ENCODE results near the gene RHEB. TPM values are rescaled to one million over a fixed set of nuclear protein-coding genes. Genes with fewer than 3 reads are reported as not detected.
A peak's percentile ranks its signal among the peaks of the same experiment; 100 is the strongest.

The RHEB gene
- total RNA-seq, 1 donor from 2014 or later, result 68.6 TPM

- Histone ChIP-seq H3K27me3 (no peaks in the 10 kb centered on the region), H3K4me1 (peaks cover 20 to 46% of the 10 kb centered on the region in 2 donors), H3K4me3 (peak within 1 kb of the TSS; percentile 18 to 51), H3K9me3 (no peaks in the 10 kb centered on the region), H3K27ac (peak within 1 kb of the TSS; percentile 88 to 95), H3K36me3 (no peaks in the 10 kb centered on the region)
- DNase-seq (ENCODE audit: low spot score in 2 of 2), result peak in 1 of 2 donors; percentile 65
- TF ChIP-seq CTCF (IDR thresholded peaks at IDR 0.05), result no peak
- intact Hi-C loops (cut with DNase I), result loop anchor here (2.0 to 5.0 kb wide), 2 partner anchors 13 to 193 kb away; partner anchors contain the start of gene SMARCD3
Measured at GRCh38 chr7:151439855-151440798, 79.6 kb downstream of the RHEB start, which contains the start of gene CRYGN. Gene CRYGN (minus strand): TSS chr7:151440141. CDS start chr7:151439917, 224 bp downstream.

- H3K36me3 ChIP-seq, result no peaks in the 10 kb centered on the region
- TF ChIP-seq CTCF (IDR thresholded peaks at IDR 0.05), result no peak
- DNase-seq (ENCODE audit: low spot score in 2 of 2), result peak in 1 of 2 donors; percentile 56
- peak overlapping the region; percentile 88 to 95 for H3K27ac ChIP-seq
- no peaks in the 10 kb centered on the region for H3K27me3 ChIP-seq
- no peak overlapping the region for H3K4me3 ChIP-seq
- intact Hi-C loops (cut with DNase I), result loop anchor here (5.0 kb wide), 1 partner anchor 192 kb away; the partner anchor contains the start of gene SMARCD3
- no peaks in the 10 kb centered on the region for H3K9me3 ChIP-seq
- H3K4me1 ChIP-seq, result peaks cover 20 to 50% of the 10 kb centered on the region in 2 donors
Measured at GRCh38 chr7:151438864-151439601, 80.7 kb downstream of the RHEB start.

GRCh38 chr7:151437866-151438516, 81.7 kb downstream of the RHEB start:
- H3K27ac ChIP-seq, result peak overlapping the region; percentile 88 to 95

GRCh38 chr7:151437159-151437553, 82.5 kb downstream of the RHEB start:
- Histone ChIP-seq H3K36me3 (no peaks in the 10 kb centered on the region), H3K9me3 (no peaks in the 10 kb centered on the region), H3K4me1 (peaks cover 20 to 49% of the 10 kb centered on the region in 2 donors), H3K27ac (peak overlapping the region; percentile 88 to 95), H3K27me3 (no peaks in the 10 kb centered on the region), H3K4me3 (no peak overlapping the region)
- DNase-seq (ENCODE audit: low spot score in 2 of 2), result no peak
- intact Hi-C loops (cut with DNase I), result loop anchor here (5.0 kb wide), 1 partner anchor 190 kb away; the partner anchor contains the start of gene SMARCD3
- TF ChIP-seq CTCF (IDR thresholded peaks at IDR 0.05), result no peak

More at GRCh38 chr7:151437866-151438516, 81.7 kb downstream of the RHEB start:
- Histone ChIP-seq H3K4me3 (no peak overlapping the region), H3K4me1 (peaks cover 20 to 50% of the 10 kb centered on the region in 2 donors), H3K27me3 (no peaks in the 10 kb centered on the region), H3K36me3 (no peaks in the 10 kb centered on the region), H3K9me3 (no peaks in the 10 kb centered on the region)
- intact Hi-C loops (cut with DNase I), result loop anchor here (5.0 kb wide), 1 partner anchor 191 kb away; the partner anchor contains the start of gene SMARCD3
- TF ChIP-seq CTCF (IDR thresholded peaks at IDR 0.05), result no peak
- DNase-seq (ENCODE audit: low spot score in 2 of 2), result no peak
